22Rv1 (cell line): ENCODE data around the gene CAPN2.

Experiments
- ZFX ChIP-seq: fragments of 450-650 bp; IDR thresholded peaks from 2 replicates; pipeline ENCODE4 v1.6.1; 2017; ENCODE audit warnings: antibody characterized with exemption, borderline replicate concordance
- TF ChIP-seq, protein P1 (sequence below): fragments of 450-650 bp; IDR thresholded peaks from 2 replicates; pipeline ENCODE4 v1.5.1; 2017; ENCODE audit warnings: mild to moderate bottlenecking

DNA sequence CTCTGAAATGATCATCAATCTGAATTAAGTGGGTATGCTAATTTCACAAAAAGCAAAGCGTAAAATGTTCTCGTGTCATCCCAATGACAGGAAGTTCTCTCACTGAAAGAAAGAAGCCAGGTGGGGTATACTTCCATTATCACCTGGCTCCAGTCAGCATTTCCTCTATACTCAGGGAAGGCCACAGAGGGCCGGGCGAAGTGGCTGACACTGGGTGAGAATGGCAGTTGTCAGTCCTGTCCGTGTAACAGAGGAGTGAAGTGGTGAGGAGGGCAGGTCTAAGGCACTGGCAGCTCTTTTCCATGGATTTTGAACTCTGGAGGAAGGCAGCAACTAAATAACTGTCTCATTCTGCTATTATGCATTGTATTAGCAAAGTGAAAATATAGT lies 60.4 kb downstream of the CAPN2 start:
- TF ChIP-seq ZFX: no peak
- TF ChIP-seq, protein P1, sequence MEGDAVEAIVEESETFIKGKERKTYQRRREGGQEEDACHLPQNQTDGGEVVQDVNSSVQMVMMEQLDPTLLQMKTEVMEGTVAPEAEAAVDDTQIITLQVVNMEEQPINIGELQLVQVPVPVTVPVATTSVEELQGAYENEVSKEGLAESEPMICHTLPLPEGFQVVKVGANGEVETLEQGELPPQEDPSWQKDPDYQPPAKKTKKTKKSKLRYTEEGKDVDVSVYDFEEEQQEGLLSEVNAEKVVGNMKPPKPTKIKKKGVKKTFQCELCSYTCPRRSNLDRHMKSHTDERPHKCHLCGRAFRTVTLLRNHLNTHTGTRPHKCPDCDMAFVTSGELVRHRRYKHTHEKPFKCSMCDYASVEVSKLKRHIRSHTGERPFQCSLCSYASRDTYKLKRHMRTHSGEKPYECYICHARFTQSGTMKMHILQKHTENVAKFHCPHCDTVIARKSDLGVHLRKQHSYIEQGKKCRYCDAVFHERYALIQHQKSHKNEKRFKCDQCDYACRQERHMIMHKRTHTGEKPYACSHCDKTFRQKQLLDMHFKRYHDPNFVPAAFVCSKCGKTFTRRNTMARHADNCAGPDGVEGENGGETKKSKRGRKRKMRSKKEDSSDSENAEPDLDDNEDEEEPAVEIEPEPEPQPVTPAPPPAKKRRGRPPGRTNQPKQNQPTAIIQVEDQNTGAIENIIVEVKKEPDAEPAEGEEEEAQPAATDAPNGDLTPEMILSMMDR: no peak
